Chondrocyte (in vitro differentiated cells): ENCODE measurements around the gene SRGN. TPM values are rescaled to one million over a fixed set of nuclear protein-coding genes. Genes with fewer than 3 reads are reported as not detected.

Experiments used
- DNase-seq: peaks from one replicate; pipeline ENCODE4 v3.0.0; 2021; ENCODE audit warnings: mixed read lengths, low spot score
- H3K27ac Mint-ChIP-seq: one replicate; pipeline ENCODE4 v1.8.0; 2021; ENCODE audit warnings: mild to moderate bottlenecking, moderate library complexity, mixed read lengths; ENCODE audit not compliant: unreplicated experiment
- H3K27me3 Mint-ChIP-seq: 2 replicates; pipeline ENCODE4 v1.8.0; 2021; ENCODE audit warnings: low read depth, mixed read lengths
- H3K36me3 Mint-ChIP-seq: 2 replicates; pipeline ENCODE4 v1.8.0; 2021; ENCODE audit warnings: low read depth, mixed read lengths
- H3K4me1 Mint-ChIP-seq: 2 replicates; pipeline ENCODE4 v1.8.0; 2021; ENCODE audit warnings: low read depth, mild to moderate bottlenecking, mixed read lengths
- H3K4me3 Mint-ChIP-seq: one replicate; pipeline ENCODE4 v1.8.0; 2021; ENCODE audit warnings: mild to moderate bottlenecking, moderate library complexity, mixed read lengths; ENCODE audit not compliant: unreplicated experiment
- H3K9me3 Mint-ChIP-seq: 2 replicates; pipeline ENCODE4 v1.8.0; 2021; ENCODE audit warnings: low read depth, mixed read lengths
- total RNA-seq: library from RNA; stranded (reverse); gene quantifications from 3 replicates; pipeline ENCODE4 v1.2.1, GENCODE V29; 2021
- TF ChIP-seq, protein P1 (sequence below): fragments of 200-600 bp; sonication (generic); IDR thresholded peaks from 2 replicates; pipeline ENCODE4 v1.5.0; 2021; ENCODE audit warnings: antibody characterized with exemption, mild to moderate bottlenecking, moderate library complexity

The SRGN gene
- total RNA-seq, 1 donor from 2014 or later = 16.0 TPM

DNA sequence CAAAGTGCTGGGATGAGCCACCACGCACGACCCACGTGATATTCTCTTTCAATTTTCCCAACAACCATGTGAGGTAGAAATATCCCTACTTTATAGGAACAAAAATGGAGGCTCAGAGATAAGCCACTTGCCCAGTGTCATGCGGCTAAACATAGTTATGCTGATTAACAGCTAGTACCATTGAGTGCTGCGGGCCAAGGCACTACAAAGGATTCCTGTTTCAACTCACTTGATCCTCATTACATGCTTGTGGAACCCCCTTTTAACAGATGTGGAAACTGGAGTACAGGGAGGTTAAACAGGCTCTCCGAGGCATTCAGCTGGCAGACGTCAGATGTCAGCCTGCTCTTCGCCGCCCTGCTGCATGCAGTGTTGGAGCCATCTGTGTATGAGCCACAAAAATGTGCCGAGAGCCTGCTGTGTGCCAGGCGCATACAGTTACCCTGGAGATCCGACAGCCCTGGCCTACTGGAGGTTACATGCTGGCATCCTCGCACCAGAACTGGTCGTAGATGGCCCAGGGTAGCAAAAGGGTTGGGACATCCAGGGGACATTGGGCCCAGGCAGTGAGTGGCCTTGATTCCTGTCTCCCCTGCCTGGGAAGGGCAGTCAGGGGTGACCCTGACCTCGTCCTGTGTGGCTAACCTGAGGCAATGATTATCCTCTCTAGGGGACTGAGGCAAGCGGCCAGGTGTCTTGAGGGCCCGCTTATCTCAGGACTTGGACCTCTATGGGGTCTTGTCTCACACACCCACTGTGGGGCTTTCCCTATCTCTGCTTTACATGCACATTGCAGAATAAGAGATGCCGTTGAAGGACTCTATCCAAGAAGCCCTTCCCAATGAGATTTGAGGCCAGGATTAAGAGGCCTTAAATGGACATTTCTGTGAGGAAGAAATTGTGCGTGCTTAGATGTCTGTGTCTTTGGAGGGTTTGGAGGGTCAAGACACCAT lies 18.5 kb upstream of the SRGN start:
- no peaks in the 10 kb centered on the region for H3K9me3 Mint-ChIP-seq
- no peak for DNase-seq
- TF ChIP-seq, protein P1, sequence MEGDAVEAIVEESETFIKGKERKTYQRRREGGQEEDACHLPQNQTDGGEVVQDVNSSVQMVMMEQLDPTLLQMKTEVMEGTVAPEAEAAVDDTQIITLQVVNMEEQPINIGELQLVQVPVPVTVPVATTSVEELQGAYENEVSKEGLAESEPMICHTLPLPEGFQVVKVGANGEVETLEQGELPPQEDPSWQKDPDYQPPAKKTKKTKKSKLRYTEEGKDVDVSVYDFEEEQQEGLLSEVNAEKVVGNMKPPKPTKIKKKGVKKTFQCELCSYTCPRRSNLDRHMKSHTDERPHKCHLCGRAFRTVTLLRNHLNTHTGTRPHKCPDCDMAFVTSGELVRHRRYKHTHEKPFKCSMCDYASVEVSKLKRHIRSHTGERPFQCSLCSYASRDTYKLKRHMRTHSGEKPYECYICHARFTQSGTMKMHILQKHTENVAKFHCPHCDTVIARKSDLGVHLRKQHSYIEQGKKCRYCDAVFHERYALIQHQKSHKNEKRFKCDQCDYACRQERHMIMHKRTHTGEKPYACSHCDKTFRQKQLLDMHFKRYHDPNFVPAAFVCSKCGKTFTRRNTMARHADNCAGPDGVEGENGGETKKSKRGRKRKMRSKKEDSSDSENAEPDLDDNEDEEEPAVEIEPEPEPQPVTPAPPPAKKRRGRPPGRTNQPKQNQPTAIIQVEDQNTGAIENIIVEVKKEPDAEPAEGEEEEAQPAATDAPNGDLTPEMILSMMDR = no peak
- H3K27ac Mint-ChIP-seq = no peak overlapping the region
- H3K4me3 Mint-ChIP-seq = no peak overlapping the region
- no peaks in the 10 kb centered on the region for H3K36me3 Mint-ChIP-seq
- no peaks in the 10 kb centered on the region for H3K27me3 Mint-ChIP-seq
- peaks cover 17% of the 10 kb centered on the region for H3K4me1 Mint-ChIP-seq

DNA sequence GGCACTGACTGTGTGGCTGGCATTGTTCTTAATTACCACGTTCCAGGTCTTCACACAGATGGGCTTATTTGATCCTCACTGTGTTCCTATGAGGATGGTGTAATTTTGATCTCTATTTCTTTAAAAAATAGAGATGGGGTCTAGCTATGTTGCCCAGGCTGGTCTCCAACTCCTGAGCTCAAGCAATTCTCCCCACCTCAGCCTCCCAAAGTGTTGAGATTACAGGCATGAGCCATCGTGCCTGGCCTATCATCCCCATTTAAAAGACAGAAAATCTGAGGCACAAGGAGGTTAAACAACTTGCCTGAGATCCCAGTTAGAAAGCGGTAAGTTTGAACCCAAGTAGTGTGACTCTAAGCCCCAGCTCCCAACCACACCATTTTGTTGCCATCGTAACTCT lies 17.0 kb upstream of the SRGN start:
- H3K9me3 Mint-ChIP-seq = no peaks in the 10 kb centered on the region
- TF ChIP-seq, protein P1 = no peak
- peaks cover 4% of the 10 kb centered on the region for H3K4me1 Mint-ChIP-seq
- DNase-seq = no peak
- no peaks in the 10 kb centered on the region for H3K36me3 Mint-ChIP-seq
- H3K27me3 Mint-ChIP-seq = no peaks in the 10 kb centered on the region
- H3K27ac Mint-ChIP-seq = no peak overlapping the region
- no peak overlapping the region for H3K4me3 Mint-ChIP-seq

DNA sequence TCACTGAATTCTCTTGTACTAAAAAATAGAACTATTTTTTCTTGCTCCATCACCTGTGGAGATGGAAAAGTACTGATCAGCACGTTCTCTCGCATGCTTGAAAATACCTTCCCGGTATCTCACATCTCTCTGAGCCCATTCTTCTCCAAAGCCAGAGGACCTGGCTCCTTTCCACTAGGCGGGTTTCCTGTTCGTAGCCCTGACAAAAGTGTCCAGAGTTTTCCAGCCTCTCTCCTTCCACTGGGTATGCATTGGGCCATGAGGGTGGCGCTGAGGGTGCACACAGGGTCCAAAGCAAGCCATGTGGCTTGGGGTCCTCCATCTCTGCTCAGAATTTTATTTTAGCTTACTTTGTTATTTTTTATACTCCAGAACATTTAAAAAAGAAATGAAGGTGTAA lies 16.3 kb upstream of the SRGN start:
- Mint-ChIP-seq H3K9me3 (no peaks in the 10 kb centered on the region), H3K36me3 (no peaks in the 10 kb centered on the region), H3K4me3 (no peak overlapping the region), H3K4me1 (no peaks in the 10 kb centered on the region), H3K27ac (no peak overlapping the region), H3K27me3 (no peaks in the 10 kb centered on the region)
- DNase-seq = no peak
- TF ChIP-seq, protein P1 = no peak

DNA sequence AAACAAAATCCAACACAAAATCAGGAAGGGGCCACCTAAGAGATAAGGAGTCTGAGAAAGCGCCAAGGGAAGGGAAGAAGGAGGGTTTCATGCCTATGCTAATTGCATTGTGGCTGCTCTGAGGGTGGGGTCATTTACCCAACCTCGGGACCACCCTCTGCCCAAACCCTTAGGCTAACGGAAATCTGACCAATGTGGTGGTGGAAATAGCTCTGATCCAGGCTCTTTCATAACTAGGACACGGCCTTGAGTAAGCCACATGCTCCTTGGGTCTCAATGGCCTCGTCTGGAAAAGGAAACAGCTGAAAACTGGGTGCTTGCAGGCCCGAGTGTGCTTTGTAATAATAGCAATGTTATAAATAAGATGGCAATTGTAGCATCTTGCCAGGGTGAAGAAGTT lies 14.9 kb upstream of the SRGN start:
- Mint-ChIP-seq H3K9me3 (no peaks in the 10 kb centered on the region), H3K4me1 (no peaks in the 10 kb centered on the region), H3K27ac (no peak overlapping the region), H3K27me3 (no peaks in the 10 kb centered on the region), H3K36me3 (no peaks in the 10 kb centered on the region), H3K4me3 (no peak overlapping the region)
- no peak for DNase-seq
- TF ChIP-seq, protein P1 = no peak

DNA sequence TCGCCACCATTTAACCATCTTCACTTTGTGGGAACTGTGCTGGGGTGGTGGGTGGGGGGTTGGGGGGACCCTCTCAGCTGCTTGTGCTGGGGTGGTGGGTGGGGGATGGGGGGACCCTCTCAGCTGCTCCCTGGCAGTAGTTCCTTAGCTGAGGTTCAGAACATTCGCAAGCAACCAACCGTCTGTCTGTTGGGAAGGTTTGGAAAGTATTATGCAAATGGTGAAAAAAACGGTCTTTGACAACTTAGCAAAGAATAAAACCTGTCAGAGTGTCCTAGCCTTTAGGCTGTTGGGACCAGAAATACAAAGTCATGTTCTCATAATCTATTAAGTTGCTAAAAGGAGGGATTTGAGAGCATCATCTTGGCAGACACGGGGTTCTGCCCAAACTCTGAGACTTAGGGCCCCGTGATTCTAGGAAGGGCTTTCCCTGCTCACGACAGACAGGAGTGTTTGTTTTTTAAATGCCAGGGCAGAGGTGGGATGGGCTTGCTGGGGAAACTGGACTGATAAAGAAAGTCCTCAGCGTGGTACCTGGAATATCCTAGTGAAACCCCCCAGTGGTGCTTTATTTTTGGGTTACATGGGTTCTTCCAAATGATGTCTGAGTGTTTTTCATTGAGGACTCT lies 14.1 kb upstream of the SRGN start:
- H3K36me3 Mint-ChIP-seq = no peaks in the 10 kb centered on the region
- H3K27me3 Mint-ChIP-seq = no peaks in the 10 kb centered on the region
- TF ChIP-seq, protein P1 = no peak
- H3K4me1 Mint-ChIP-seq = no peaks in the 10 kb centered on the region
- H3K4me3 Mint-ChIP-seq = no peak overlapping the region
- DNase-seq = no peak
- no peak overlapping the region for H3K27ac Mint-ChIP-seq
- no peaks in the 10 kb centered on the region for H3K9me3 Mint-ChIP-seq
